ENCODE measurements around the gene TBC1D25. TPM values are rescaled to one million over a fixed set of nuclear protein-coding genes. Genes with fewer than 3 reads are reported as not detected.

TBC1D25 gene
- total RNA-seq, 1 donor from 2014 or later = 14.5 TPM

GRCh38 chrX:48604701-48605100, 65.2 kb downstream of the TBC1D25 start:
- Histone ChIP-seq H3K4me3 (no peak overlapping the region), H3K9me3 (replicated peaks) (no peaks in the 10 kb centered on the region), H3K4me1 (no peaks in the 10 kb centered on the region), H3K27me3 (ENCODE audit: low read depth) (no peaks in the 10 kb centered on the region), H3K36me3 (peaks cover 55% of the 10 kb centered on the region), H3K27ac (replicated peaks) (no peak overlapping the region)
- no peak for TF ChIP-seq CTCF (IDR thresholded peaks at IDR 0.05; ENCODE audit: borderline replicate concordance)
- intact Hi-C loops (cut with micrococcal nuclease) = no loop called here
- no peak for DNase-seq

GRCh38 chrX:48606091-48606490, 66.6 kb downstream of the TBC1D25 start:
- H3K27me3 ChIP-seq (ENCODE audit: low read depth) = no peaks in the 10 kb centered on the region
- intact Hi-C loops (cut with micrococcal nuclease) = no loop called here
- H3K36me3 ChIP-seq = peaks cover 42% of the 10 kb centered on the region
- no peak overlapping the region for H3K27ac ChIP-seq (replicated peaks)
- H3K9me3 ChIP-seq (replicated peaks) = no peaks in the 10 kb centered on the region
- no peaks in the 10 kb centered on the region for H3K4me1 ChIP-seq
- no peak for DNase-seq
- no peak for TF ChIP-seq CTCF (IDR thresholded peaks at IDR 0.05; ENCODE audit: borderline replicate concordance)
- no peak overlapping the region for H3K4me3 ChIP-seq

- Histone ChIP-seq H3K4me3 (no peak overlapping the region), H3K27me3 (ENCODE audit: low read depth) (no peaks in the 10 kb centered on the region), H3K4me1 (no peaks in the 10 kb centered on the region), H3K9me3 (replicated peaks) (no peaks in the 10 kb centered on the region), H3K36me3 (no peaks in the 10 kb centered on the region), H3K27ac (replicated peaks) (no peak overlapping the region)
- DNase-seq = no peak
- intact Hi-C loops (cut with micrococcal nuclease) = no loop called here
- TF ChIP-seq CTCF (IDR thresholded peaks at IDR 0.05; ENCODE audit: borderline replicate concordance) = no peak
Measured at GRCh38 chrX:48611703-48612102, 72.2 kb downstream of the TBC1D25 start.

Other genes with a start within 250 kb of the TBC1D25 start
- gene SSX3, start 183.0 kb upstream of the TBC1D25 start, total RNA-seq = not detected
- not detected for gene SSX4, start 156.2 kb upstream of the TBC1D25 start, total RNA-seq
- not detected for gene SSX4B, start 127.8 kb upstream of the TBC1D25 start, total RNA-seq
- gene SLC38A5, start 69.5 kb upstream of the TBC1D25 start, total RNA-seq = 0.71 TPM
- 15.3 TPM for gene FTSJ1, start 63.5 kb upstream of the TBC1D25 start, total RNA-seq
- gene PORCN, start 30.7 kb upstream of the TBC1D25 start, total RNA-seq = 13.6 TPM
- gene EBP, start 17.9 kb upstream of the TBC1D25 start, total RNA-seq = 48.9 TPM
- 121 TPM for gene RBM3, start 34.8 kb downstream of the TBC1D25 start, total RNA-seq
- 137 TPM for gene WDR13, start 57.8 kb downstream of the TBC1D25 start, total RNA-seq
- 2.3 TPM for gene WAS, start 144.1 kb downstream of the TBC1D25 start, total RNA-seq
- gene SUV39H1, start 157.0 kb downstream of the TBC1D25 start, total RNA-seq = 2.6 TPM
- gene GLOD5, start 222.0 kb downstream of the TBC1D25 start, total RNA-seq = not detected
- not detected for gene GATA1, start 246.9 kb downstream of the TBC1D25 start, total RNA-seq